ENCODE measurements around the gene C6orf132.

DNA sequence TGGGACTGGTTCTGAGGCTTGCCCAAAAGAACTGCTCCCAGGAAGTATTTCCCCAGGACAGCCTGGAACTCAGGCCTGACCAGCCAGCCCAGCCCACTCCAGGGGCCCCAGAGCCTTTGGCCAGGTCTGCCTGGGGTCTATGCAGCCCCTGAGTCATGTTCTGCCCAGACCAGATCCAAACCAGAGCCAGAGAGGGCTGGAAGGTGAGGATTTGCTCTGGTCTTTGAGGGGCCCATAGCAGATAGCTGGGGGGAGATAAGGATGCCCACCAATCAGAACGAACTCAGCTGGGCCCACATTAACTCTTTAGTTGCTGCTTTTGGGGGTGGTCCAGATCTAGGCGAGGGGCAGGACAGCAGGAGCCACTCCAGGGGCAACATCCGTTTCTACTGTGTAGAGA lies 16.8 kb downstream of the C6orf132 start:
- TF ChIP-seq, protein P1, sequence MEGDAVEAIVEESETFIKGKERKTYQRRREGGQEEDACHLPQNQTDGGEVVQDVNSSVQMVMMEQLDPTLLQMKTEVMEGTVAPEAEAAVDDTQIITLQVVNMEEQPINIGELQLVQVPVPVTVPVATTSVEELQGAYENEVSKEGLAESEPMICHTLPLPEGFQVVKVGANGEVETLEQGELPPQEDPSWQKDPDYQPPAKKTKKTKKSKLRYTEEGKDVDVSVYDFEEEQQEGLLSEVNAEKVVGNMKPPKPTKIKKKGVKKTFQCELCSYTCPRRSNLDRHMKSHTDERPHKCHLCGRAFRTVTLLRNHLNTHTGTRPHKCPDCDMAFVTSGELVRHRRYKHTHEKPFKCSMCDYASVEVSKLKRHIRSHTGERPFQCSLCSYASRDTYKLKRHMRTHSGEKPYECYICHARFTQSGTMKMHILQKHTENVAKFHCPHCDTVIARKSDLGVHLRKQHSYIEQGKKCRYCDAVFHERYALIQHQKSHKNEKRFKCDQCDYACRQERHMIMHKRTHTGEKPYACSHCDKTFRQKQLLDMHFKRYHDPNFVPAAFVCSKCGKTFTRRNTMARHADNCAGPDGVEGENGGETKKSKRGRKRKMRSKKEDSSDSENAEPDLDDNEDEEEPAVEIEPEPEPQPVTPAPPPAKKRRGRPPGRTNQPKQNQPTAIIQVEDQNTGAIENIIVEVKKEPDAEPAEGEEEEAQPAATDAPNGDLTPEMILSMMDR (IDR thresholded peaks at IDR 0.05), result no peak
- TF ChIP-seq POLR2A (IDR thresholded peaks at IDR 0.05), result no peak

All from body of pancreas (tissue), 4 donors.